Measurements from ENCODE around the gene SHANK3.

SHANK3 gene

DNA sequence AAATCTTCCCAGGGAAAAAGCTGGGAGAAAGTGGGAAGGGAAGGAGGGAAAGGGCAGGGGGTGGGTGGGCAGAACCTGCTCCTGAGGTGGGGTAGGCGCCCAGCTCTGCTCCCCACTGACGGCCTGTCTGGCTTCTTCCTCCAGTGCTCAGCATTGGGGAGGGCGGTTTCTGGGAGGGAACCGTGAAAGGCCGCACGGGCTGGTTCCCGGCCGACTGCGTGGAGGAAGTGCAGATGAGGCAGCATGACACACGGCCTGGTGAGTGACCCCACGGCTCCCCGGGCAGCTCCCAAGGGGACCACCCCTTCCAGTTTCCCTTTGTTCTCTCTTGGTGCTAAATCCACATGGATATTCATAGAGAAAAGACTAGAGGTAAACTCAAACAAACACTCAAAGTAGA, 25.9 kb downstream of the SHANK3 start:
- no peak for DNase-seq (ENCODE audit: low read depth in 4 of 4, low spot score in 1 of 4)

DNA sequence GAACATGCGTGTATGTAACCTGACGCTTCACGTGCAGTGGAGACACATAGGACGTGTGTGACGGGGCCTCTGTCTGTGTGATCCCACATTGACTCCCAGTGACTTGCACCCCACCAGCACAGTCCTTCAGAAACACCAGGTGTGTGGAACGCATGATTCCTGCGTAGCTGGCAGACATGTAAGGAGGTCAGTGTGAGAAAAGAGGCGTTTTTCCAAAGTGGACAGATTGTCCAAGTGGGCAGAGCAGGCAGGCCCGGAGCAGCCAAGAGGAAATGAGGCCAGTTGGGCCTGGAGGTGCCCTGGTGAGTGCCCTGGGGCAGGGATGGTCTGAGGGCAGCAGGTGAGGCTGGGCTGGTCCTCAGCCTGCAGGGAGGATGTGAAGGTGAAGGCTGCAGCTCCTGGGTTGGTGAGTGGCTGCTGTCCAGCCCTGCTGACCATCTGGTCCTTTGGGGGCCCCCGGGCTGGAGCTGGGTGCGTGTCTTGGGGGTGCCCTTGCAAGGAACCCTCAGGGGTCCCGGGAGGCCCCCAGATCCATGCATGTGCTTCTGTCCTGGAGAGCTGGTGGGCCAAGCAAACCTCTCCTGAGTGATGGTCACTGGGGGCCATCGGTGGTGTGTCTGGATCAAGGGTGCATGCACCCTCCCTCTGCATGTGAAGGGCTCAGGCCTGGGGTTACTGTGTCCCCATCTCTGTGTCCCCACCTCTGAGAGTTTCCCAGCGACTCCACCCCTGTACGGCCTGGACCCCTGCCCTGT, 26.6 kb downstream of the SHANK3 start:
- DNase-seq (ENCODE audit: low read depth in 4 of 4, low spot score in 1 of 4): no peak

DNA sequence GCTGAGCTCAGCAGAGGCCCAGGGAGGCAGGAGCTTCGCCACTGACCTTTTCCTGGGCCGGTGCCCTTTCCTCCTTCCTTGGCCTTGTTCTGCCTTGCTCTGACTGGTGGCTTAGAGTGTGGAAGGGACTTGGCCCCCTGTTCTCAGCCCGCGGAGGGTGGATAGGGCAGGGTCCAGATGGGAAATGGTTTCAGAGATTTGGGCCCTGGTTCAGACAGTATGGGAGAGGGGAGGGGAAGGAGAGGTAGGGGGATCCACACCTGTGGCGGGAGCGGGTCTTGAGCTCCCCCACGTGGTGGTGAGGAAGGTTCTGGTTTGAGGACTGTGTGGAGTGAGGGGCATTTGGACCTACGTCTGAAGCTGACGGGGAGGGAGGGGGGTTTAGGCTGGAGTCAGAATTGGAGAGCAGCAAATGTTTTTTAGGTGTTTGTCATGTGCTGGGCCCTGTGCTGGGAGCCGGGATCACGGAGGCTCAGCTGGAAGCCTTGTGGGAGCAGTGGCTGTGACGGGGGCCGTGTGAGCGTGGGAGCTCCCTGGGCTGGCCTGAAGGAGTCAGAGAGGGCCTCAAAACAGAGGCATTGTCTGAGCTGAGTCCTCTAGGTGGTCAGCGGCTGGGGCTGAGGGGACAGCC, 27.2 kb downstream of the SHANK3 start:
- no peak for DNase-seq (ENCODE audit: low read depth in 4 of 4, low spot score in 1 of 4)

DNA sequence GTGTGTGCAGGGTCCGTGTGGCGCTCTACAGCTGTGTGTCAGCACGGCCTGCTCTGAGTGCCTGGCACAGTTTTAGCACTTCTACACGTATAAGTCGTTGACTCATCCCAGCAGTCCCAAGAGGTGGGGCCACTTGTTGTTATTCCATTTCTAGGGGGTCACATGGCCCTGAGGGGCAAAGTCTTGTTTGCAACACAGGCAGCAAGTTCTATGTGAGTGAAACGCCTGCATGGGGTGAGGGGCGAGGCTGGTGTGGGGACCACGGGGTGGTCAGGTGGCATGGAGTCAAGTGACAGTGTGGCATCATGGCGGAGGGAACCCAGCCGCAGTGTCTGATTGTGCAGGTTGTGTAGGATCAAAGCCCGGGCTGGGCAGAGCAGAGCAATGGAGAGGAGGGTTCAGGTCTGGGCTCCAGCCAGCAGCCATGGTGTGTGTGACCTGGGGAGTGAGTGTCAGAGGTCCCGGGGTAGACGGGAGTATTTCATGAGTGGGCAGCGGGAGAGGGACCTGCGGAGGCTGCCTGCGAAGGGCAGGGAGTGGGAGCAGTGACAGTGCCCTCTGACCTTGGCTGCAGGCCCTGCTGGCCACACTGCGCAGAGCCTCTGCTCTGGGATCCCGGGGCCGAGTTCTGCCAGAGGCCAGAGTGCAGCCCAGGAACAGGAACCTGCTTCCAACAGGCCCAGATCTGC, 27.9 kb downstream of the SHANK3 start:
- DNase-seq (ENCODE audit: low read depth in 4 of 4, low spot score in 1 of 4): no peak

DNA sequence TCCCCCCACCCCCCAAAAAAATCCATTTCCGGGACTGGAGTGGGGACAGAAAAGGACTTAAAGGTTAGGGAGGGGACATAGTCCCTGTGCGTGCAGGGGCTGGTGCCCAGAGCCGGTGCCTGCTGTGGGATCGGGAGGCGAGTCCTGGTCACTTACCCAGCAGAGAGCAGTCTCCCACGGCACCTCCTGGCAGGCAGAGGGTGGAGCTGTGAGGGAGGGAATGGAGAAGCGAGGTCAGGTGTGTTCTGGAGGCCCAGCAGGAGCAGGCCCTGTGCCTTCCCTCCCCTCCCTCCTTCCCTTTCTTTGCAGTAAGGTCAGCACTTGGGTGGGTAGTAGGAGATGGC, 28.4 kb downstream of the SHANK3 start:
- no peak for DNase-seq (ENCODE audit: low read depth in 4 of 4, low spot score in 1 of 4)

DNA sequence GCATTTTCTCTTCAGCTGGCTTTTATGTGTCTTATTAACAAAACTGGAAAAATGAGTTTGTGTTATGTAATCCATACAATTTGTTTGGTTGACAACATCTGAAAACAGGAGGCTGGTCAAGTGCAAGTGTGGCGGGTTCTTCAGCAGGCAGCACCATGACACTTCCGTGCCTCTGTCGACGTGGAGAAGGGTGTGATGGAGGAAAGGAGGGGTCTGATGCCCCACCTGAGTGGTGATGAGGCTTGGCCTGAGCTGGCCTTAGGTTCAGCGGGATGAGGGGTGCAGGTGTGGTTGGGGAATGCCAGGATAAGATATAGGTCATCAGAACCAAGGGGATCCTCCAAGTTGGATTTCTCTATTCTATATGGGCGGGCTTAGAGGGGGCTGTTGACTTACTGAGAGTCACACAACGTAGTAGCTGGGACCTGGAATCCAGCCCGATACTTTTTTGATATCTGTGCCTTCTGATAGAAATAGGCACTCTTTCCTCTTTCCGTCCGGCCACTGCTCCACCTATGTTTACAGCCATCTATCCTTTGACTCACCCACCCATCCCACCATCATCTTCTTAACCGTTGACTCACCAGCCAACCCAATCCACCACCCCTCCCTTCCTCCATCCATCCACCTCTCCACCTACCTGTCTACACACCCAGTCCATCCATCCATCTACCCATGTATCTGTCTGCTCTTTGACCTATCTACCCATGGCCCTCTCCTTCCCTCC, 29.0 kb downstream of the SHANK3 start:
- DNase-seq (ENCODE audit: low read depth in 4 of 4, low spot score in 1 of 4): no peak

DNA sequence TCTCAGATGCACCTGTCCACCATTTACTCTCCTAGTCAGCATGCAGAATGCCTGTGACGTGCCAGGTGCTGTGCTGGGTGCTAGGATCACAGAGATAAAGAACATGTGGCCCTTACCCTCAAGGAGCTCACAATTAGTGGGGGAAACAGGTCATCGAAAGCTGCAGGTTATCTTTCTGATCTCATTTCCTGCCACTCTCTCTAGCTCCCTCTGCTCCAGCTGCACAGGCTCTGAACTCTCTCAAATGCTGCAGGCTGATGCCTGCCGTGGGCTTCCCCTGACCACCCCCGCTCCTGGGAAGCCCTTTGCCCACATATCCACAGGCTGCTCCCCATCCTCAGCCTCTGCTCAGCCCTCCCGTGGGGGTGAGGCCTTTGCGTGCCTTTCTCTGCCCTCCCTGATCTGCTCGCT, 29.6 kb downstream of the SHANK3 start:
- DNase-seq (ENCODE audit: low read depth in 4 of 4, low spot score in 1 of 4): no peak

DNA sequence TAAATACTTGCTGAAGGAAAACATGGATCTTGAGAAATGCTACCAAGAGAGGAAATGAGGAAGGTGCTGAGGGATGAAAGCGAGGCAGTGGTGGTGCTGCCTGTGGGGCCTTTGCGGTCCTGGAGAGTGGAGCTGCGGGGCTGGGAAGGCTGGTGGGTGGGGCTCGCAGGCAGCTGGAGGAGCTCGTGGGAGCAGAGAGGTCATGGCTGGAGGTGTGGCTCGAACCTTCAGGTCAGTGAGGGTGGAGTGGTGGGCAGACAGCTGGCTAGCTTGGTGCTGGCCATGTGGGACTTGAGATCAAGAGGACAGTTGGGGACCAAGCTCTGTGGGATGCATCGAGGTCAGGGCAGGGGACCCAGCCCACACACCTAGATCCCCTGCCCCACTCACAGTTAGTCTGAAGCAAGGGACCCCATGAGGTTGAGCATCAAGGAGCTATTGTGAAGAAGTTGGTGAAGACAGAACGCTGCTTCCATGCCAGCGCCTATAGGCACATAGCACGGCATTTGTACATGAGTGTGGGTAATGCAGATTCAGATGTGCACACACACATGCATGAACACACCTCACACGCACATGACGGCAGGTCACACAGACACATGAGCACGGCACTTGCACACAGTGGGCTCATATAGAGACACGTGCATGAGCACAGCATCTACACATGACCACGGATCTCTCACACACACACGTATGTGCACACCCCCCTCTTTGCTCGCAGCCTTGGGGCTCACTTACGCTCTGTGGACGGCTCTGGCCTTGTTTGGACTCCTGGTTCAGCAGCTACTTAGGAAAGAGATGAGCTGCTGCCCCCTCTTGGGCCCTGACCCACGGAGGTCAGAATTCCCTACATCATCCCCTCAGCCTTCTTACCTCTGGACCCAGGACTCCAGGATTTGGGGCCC, 30.4 kb downstream of the SHANK3 start:
- no peak for DNase-seq (ENCODE audit: low read depth in 4 of 4, low spot score in 1 of 4)

DNA sequence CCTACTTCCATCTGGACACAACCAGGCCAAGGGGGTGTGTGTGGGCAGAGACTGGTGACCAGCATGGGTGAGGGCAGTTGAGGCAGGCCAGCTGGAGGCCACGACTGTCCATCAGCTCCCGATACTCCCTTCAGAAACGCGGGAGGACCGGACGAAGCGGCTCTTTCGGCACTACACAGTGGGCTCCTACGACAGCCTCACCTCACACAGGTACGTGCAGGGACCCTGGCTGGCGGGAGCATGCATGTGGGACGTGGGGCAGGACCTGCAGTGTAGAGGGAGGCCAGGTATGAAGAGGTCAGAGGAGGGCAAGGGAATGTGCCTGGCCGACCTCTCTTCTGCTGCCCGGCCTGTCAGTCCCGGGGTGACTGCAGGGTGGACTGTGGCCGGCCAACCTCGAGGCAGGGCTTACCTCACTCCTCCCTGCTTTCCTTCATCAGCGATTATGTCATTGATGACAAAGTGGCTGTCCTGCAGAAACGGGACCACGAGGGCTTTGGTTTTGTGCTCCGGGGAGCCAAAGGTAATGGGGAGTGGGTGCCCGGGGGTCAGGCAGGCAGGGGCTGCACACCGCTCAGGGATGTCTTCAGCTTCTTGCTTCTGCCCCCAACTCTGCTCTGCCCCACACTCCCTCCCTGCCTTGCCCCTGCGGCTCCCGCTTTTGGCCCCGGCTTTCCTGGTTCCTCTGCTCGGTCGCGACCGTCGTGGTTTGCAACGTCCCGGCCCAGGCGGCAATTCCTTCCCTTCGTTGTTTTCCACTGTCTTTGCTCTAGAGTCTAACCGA, 31.3 kb downstream of the SHANK3 start:
- no peak for DNase-seq (ENCODE audit: low read depth in 4 of 4, low spot score in 1 of 4)

DNA sequence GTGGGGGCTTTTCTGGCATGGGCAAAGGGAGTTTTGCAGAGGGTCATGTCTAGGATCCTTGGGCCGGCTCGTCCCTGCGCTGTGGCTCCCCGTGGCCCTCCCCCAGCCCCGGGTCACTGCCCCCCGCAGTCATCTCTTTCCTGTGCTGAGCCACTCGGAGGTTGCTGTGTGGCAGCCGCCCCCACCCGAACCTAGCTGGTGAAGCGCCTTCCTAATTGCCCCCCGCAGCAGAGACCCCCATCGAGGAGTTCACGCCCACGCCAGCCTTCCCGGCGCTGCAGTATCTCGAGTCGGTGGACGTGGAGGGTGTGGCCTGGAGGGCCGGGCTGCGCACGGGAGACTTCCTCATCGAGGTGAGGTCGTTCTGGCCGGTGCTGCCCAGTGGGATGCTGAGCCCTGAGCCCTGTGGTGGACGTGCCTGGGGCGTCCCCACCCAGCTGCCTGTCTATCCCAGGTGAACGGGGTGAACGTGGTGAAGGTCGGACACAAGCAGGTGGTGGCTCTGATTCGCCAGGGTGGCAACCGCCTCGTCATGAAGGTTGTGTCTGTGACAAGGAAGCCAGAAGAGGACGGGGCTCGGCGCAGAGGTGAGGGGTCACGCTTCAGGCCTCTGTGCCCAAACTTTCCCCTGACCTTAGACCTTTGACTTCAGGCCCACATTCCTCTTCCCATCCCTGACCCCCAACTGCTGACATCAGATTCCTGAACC, 32.0 kb downstream of the SHANK3 start:
- DNase-seq (ENCODE audit: low read depth in 4 of 4, low spot score in 1 of 4): no peak

DNA sequence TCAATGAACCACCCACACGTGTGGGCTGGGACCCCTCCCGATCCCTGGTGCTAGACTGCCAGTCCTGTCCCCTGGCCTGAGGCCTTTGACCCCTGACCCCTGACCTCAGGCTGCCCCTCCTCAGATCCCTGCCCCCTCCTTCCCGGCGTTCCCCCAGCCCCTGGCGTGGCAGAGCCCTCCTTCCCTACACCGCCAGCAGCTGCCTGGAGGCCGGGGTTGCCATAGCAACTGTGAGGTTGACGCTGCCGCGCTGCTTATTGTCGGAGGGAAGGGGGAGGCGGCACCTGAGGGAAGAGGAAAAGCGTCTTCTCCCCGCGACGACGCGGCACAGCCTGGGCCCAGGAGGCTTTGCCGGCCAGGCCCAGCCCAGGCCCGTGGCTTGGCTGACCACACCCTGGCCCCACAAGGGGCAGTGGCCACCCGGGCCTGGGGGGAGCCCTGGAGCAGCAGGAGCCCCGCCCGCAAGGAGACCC, 32.6 kb downstream of the SHANK3 start:
- no peak for DNase-seq (ENCODE audit: low read depth in 4 of 4, low spot score in 1 of 4)

DNA sequence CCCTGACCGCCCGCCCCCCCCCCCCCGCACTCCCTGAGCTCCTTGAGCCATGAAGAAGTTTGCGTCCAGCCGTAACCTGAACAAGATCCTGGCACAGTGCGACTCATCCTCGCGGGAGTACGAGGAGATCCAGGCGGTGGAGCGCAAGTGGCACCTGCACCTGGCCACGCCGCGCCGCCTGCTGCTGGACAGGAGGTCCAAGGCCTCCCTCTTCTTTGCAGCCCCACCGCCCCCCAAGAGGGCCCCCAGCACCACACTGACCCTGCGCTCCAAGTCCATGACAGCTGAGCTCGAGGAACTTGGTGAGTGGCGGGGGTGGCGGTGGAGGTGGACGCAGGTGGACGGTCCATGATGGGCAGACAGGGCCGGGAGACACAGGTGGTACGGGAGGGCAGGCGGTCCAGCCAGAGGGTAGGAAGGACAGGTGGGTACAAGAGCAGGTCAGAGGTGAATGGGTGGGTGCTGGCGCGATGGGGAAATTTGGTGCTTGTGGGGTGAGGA, 33.3 kb downstream of the SHANK3 start:
- no peak for DNase-seq (ENCODE audit: low read depth in 4 of 4, low spot score in 1 of 4)

DNA sequence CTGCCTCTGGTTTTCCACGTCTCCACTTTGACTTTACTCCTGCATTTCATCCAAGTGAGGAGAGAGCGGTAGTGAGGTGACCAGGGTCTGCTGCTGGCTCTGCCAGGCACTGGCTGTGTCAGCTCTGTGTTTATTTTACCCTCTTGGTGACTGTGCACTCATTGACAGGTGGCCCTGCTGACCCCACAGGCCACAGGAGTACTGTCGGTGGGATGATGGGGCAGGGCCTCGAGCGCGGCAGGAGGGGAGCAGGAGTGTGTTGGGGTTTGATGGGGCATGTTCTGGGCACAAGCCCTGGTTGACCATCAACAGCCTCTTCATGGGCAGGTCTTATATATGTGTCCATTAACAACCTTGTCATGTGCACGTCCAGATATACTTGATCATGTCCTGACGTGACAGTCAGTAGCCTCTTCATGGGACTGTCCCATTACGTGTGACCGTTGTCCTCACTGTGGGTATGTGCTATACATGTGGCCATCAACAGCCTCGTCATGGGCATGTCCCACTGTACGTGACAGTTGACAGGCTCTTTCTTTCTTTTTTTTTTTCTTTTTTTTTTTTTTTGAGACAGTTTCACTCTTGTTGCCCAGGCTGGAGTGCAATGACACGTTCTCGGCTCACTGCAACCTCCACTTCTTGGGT, 34.0 kb downstream of the SHANK3 start:
- no peak for DNase-seq (ENCODE audit: low read depth in 4 of 4, low spot score in 1 of 4)

DNA sequence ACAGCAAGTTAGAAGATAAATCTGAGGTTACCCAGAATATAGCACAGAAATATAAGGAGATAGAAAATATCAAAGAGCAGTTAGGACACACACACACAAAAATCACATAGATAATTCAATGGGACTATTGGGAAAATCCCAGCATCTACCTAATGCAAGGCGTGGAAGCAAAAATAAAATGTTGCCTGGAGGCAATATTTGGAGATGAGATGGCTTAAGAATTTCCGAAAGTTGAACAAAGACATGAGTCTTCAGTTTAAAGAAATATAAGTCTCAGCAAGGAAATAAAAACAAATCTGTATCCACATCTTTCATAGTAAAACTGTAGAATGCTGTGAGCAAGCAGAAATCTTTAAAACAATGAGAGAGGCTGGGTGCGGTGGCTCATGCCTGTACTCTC, 35.9 kb downstream of the SHANK3 start:
- no peak for DNase-seq (ENCODE audit: low read depth in 4 of 4, low spot score in 1 of 4)

DNA sequence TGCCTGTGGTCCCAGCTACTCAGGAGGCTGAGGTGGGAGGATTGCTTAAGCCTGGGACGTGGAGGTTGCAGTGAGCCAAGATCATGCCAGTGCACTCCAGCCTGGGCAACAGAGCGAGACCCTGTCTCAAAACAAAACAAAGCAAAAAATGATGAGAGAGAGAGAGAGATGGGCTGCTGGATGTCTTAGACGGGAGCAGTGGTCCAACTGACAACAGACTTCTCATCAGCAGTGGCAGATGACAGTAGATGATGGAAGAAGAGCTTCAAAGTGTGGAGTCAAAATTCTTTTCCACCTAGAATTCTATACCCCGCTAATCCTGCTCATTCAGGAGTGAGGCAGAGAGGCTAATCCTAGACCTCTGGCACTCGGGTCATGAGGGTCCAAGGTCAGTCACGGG, 36.4 kb downstream of the SHANK3 start:
- no peak for DNase-seq (ENCODE audit: low read depth in 4 of 4, low spot score in 1 of 4)

DNA sequence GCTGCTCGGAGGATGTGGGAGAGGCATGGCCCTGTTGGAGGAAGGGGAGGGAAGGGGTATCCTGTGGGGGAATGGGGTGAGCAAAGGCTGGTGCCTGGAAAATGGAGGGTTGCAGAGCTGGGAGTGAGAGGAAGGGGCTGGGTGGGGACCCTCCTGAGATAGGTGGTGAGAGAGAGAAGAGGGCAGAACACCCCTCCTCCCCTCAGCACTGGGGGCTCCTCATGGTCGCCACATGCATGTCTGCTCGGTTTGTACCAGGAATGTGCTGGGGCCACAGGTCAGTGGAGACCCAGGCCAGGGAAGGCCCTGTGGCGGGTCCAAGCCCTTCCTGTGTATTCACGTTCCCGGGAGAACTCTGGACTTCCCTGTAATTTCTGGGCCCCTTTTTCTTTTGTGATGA, 37.6 kb downstream of the SHANK3 start:
- no peak for DNase-seq (ENCODE audit: low read depth in 4 of 4, low spot score in 1 of 4)

DNA sequence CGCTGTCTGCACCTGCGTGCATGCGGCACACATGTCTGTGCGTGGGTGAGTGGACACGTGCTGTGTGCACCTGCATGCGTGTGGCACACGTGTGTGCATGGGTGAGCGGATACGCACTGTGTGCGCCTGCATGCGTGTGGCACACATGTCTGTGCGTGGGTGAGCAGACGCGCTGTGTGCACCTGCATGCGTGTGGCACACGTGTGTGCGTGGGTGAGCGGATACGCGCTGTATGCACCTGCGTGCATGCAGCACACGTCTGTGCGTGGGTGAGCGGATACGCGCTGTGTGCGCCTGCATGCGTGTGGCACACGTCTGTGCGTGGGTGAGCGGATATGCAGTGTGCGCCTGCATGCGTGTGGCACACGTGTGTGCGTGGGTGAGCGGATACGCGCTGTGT, 38.3 kb downstream of the SHANK3 start:
- DNase-seq (ENCODE audit: low read depth in 4 of 4, low spot score in 1 of 4): no peak

DNA sequence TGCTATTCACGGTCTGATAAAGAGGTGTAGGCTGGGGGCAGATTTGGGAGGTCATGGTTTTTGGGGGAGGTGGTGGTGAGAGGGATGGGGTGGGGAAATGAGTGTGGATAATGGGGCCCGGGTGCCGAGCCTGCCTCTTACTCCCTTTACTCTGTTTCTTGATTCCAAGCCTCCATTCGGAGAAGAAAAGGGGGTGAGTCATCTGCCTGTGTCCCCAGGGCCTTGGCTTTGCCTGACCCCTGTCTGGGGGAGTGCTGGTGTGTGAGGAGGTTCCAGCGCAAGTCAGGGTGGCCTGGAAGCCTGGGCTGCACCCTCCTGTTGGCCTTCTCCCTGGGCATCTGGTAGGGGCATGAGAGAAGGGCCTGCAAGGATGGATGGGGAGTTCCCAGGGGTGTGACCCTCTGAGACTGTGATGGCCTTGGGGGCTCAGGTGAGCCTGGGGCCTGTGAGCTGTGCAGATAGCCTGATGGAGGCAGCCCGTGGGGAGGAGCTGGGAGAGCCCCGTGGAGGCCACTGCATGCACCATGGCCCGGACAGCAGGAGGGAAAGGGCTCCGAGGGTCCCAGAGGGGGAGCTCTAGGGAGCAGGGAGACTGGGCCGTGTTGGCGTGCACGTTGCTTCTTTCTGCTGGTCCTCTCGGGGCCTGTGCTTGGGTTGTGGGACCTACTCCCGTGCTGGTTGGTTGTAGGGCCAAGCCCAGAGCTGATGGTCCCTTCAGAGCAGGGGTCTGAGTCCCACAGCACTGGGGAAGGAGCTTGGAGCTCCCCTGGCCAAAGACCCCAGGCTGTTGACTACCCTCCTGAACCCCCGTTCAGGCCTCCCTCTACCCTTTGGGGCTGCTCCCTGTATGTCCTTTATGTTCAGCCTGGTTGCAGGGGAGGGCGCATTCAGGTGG, 39.1 kb downstream of the SHANK3 start:
- DNase-seq (ENCODE audit: low read depth in 4 of 4, low spot score in 1 of 4): no peak
